Peyer's patch (tissue), 4 donors: Measurements from ENCODE around the gene UST. TPM values are rescaled to one million over a fixed set of nuclear protein-coding genes. Genes with fewer than 3 reads are reported as not detected.
A peak's percentile ranks its signal among the peaks of the same experiment; 100 is the strongest.

ENCODE experiments used
- DNase-seq, 3 donors: peaks; one replicate each; pipeline ENCODE4 v3.0.0-alpha.2; 2017 to 2019
- H3K27ac ChIP-seq, 4 donors: fragments of 200-600 bp; sonication (generic); one replicate each; pipeline ENCODE4 v1.5.1; 2016 to 2019
- H3K27me3 ChIP-seq, 2 donors: fragments of 200-600 bp; sonication (generic); one replicate each; pipeline ENCODE4 v1.5.1; 2019
- H3K36me3 ChIP-seq, 3 donors: fragments of 200-600 bp; sonication (generic); one replicate each; pipeline ENCODE4 v1.5.1; 2016 to 2019
- H3K4me1 ChIP-seq, 4 donors: fragments of 200-600 bp; sonication (generic); one replicate each; pipeline ENCODE4 v1.5.1; 2016 to 2019
- H3K4me3 ChIP-seq, 4 donors: fragments of 200-600 bp; sonication (generic); 1 replicate in 3 of 4; 2 replicates in 1 of 4; pipeline ENCODE4 v1.5.1; 2016 to 2019; ENCODE audit warnings: mild to moderate bottlenecking in 1 of 4
- H3K9me3 ChIP-seq, 4 donors: fragments of 200-600 bp; sonication (generic); one replicate each; pipeline ENCODE4 v1.5.1; 2016 to 2019; ENCODE audit warnings: mild to moderate bottlenecking in 1 of 4
- POLR2A ChIP-seq, 2 donors: fragments of 450-650 bp; IDR thresholded peaks; one replicate each; pipeline ENCODE4 v1.5.1; 2017; ENCODE audit warnings: antibody characterized with exemption in 2 of 2, mild to moderate bottlenecking in 2 of 2, moderate library complexity in 2 of 2
- total RNA-seq, 4 donors: library from RNA; depleted of rRNA; stranded (reverse); fragments of >200 nt; gene quantifications; one replicate each; pipeline ENCODE4 v1.1.0, GENCODE V29; 2016
- TF ChIP-seq, protein P1 (sequence below), 6 experiments: fragments of 450-650 bp in 4 of 6; fragments of 200-600 bp in 2 of 6; sonication (generic) in 1 of 6; IDR thresholded peaks; one replicate each; pipeline ENCODE4 v1.5.1; 2017 to 2019; ENCODE audit warnings: antibody characterized with exemption in 6 of 6, mild to moderate bottlenecking in 3 of 6, moderate library complexity in 1 of 6

UST gene
- total RNA-seq, 4 donors from 2014 or later = 3.0 to 37.1 (median 4.6) TPM

DNA sequence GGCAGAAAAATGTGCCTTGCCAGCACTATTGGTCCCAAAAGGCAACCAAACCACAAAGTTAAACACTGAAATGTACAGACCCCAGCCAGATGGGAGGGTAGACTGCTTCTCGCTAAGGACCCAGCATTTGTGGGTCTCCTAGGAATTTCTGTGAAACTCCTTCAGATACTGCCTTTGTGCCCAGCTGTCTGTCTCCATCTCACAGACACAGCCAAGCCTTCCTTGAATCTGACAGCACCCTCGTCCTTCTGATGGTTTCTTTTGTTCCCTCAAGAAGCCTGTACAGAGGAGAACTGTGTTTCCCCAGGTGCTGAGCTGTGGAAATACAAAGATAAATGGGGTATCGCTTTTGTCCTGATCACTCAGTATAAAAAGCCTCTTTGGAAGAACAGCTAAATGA lies 316.6 kb downstream of the UST start:
- Histone ChIP-seq H3K27ac (no peak overlapping the region), H3K27me3 (no peaks in the 10 kb centered on the region), H3K4me3 (no peak overlapping the region), H3K9me3 (no peaks in the 10 kb centered on the region), H3K4me1 (peaks cover 0 to 26% (median 12%) of the 10 kb centered on the region in 4 donors), H3K36me3 (no peaks in the 10 kb centered on the region)
- TF ChIP-seq POLR2A (IDR thresholded peaks at IDR 0.05) = no peak
- TF ChIP-seq, protein P1, sequence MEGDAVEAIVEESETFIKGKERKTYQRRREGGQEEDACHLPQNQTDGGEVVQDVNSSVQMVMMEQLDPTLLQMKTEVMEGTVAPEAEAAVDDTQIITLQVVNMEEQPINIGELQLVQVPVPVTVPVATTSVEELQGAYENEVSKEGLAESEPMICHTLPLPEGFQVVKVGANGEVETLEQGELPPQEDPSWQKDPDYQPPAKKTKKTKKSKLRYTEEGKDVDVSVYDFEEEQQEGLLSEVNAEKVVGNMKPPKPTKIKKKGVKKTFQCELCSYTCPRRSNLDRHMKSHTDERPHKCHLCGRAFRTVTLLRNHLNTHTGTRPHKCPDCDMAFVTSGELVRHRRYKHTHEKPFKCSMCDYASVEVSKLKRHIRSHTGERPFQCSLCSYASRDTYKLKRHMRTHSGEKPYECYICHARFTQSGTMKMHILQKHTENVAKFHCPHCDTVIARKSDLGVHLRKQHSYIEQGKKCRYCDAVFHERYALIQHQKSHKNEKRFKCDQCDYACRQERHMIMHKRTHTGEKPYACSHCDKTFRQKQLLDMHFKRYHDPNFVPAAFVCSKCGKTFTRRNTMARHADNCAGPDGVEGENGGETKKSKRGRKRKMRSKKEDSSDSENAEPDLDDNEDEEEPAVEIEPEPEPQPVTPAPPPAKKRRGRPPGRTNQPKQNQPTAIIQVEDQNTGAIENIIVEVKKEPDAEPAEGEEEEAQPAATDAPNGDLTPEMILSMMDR (IDR thresholded peaks at IDR 0.05) = no peak
- no peak for DNase-seq

DNA sequence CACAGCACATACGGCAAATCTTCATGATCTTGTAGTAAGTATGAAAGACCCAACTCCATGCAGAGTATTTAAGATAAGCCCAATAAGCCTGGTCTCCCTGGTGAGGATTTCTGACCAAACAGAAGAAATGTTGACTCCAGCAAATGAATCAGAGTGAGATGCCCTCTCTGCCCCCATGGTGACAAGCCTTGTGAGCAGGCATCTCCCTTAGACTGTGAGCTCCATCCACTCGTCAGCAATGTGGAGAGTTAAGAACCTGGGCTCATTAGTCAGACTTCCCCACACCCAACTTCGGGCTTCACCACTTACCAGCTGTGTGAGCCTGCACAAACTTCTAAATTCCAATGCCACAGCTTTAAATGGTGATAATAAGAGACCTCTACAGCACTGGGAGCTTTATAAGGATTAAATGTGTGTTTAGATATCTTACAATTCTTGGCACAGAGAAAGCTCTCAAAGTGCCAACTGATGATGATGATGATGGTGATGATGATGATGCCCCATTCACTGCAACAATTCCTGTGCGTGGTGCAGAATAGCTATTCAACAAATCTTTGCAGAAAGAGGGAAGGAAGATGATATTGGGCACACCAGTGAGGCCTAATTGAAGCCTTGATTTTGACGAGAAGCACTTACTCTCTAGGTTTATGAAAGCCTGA lies 317.3 kb downstream of the UST start:
- TF ChIP-seq POLR2A (IDR thresholded peaks at IDR 0.05) = no peak
- TF ChIP-seq, protein P1 (IDR thresholded peaks at IDR 0.05) = no peak
- no peak for DNase-seq

DNA sequence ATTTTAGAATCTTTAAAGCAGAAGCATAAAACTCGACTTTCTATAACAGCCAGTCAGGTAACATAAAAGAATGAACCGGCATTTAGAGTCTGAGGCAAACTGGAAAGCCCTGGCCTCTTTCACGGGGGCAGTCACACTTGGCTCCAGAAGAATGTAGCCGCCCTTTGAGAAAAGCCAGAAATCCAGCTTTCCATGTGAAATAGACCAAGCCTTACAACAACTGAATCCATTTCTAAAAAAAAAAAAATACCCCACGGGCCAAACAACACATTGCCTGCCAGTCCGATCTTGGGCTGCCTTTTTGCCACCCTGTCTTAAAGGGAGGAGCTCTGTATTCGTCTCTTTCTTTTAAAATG lies 317.8 kb downstream of the UST start:
- Histone ChIP-seq H3K4me3 (no peak overlapping the region), H3K27ac (no peak overlapping the region), H3K9me3 (no peaks in the 10 kb centered on the region), H3K36me3 (no peaks in the 10 kb centered on the region), H3K4me1 (peaks cover 0 to 22% (median 12%) of the 10 kb centered on the region in 4 donors), H3K27me3 (no peaks in the 10 kb centered on the region)
- no peak for DNase-seq
- TF ChIP-seq, protein P1 (IDR thresholded peaks at IDR 0.05) = no peak
- no peak for TF ChIP-seq POLR2A (IDR thresholded peaks at IDR 0.05)

More for the DNA sequence above, 317.3 kb downstream of the UST start:
- H3K27ac ChIP-seq = no peak overlapping the region
- H3K4me1 ChIP-seq = peaks cover 0 to 26% (median 12%) of the 10 kb centered on the region in 4 donors
- no peaks in the 10 kb centered on the region for H3K9me3 ChIP-seq
- no peak overlapping the region for H3K4me3 ChIP-seq
- H3K27me3 ChIP-seq = no peaks in the 10 kb centered on the region
- H3K36me3 ChIP-seq = no peaks in the 10 kb centered on the region

DNA sequence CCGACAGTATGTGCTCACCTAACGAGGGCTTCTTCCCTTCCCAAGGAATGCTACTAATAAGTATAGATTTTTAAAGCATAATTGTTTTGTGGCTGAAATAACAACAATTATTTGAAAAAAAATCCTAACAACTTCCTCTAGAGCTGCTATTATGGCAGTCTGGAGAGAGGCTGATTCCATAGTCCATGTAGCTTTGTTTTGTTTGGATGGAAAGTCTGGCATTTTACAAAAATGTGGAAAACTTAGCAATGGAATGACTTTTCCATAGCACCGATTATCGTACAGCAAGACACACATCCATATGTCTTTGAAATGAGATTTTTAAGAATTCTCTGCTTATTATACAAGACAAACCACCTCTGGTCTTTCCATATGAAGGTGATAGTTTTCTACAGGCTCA lies 318.3 kb downstream of the UST start:
- H3K36me3 ChIP-seq = no peaks in the 10 kb centered on the region
- H3K9me3 ChIP-seq = no peaks in the 10 kb centered on the region
- peaks cover 0 to 17% (median 12%) of the 10 kb centered on the region in 4 donors for H3K4me1 ChIP-seq
- H3K27ac ChIP-seq = peak overlapping the region in 1 of 4 donors; percentile 68
- no peaks in the 10 kb centered on the region for H3K27me3 ChIP-seq
- H3K4me3 ChIP-seq = no peak overlapping the region
- no peak for DNase-seq
- TF ChIP-seq, protein P1 (IDR thresholded peaks at IDR 0.05) = no peak
- TF ChIP-seq POLR2A (IDR thresholded peaks at IDR 0.05) = no peak

DNA sequence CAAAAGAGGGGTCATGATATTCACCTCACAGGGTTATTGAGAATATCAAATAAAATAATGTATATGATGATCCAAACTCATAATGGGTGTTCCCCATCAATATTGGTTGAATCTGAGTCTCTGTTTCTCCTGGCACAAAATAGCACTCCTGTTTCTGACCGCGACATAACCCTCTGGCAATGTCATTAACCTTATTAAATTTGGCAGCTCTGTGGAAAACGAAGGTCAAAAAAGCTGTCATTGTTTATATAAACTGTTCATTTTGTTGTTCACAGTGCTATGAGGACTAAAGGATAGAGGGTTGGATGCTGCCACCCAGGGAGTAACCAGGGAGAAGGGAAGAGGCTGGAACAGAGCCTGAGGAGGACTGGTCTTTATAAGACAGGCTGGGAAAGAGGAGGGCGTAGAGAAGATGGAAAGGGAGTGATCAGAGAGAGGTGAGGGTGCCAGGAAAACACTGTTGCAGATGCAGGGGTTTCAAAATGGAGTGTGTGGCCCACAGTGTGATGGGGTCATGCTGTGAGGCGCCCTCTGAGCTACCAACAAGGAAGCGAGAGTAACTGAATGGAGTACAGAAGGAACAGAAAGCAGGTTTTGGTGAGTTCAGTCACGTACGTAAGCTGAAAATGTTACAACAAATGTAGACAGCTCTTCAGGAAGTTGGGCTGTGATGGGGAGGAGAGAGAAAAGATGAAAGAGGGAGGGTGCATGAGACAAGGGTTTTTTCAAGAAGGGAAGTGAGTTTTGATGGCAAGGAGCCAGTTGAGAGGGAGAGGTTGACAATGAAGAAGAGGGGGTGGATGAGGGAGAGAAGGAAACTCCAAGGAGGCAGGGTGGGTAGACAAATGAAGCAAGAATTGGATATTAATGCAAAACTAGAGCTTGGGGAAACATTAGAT lies 319.1 kb downstream of the UST start:
- TF ChIP-seq, protein P1 (IDR thresholded peaks at IDR 0.05) = no peak
- H3K9me3 ChIP-seq = no peaks in the 10 kb centered on the region
- no peak overlapping the region for H3K4me3 ChIP-seq
- no peaks in the 10 kb centered on the region for H3K36me3 ChIP-seq
- H3K4me1 ChIP-seq = peaks cover 0 to 10% (median 7%) of the 10 kb centered on the region in 4 donors
- peak overlapping the region; percentile 10 to 70 (median 56) for H3K27ac ChIP-seq
- no peaks in the 10 kb centered on the region for H3K27me3 ChIP-seq
- peak in 2 of 3 donors; percentile 57 to 69 for DNase-seq
